Right lobe of liver (tissue), 4 donors: Measurements from ENCODE around the gene ZNF319.

Experiments
- CTCF ChIP-seq, 4 donors: fragments of 200-600 bp in 3 of 4; fragments of 450-650 bp in 1 of 4; IDR thresholded peaks; one replicate each; pipeline versions ENCODE4 v1.5.1 to v1.8.0; 2016 to 2022; ENCODE audit warnings: antibody characterized with exemption in 4 of 4, mild to moderate bottlenecking in 2 of 4
- POLR2A ChIP-seq: fragments of 450-650 bp; IDR thresholded peaks from one replicate; pipeline ENCODE4 v1.6.1; 2017; ENCODE audit warnings: antibody characterized with exemption, mild to moderate bottlenecking
- donor health status: DM: no; HTN: no; CAD: no.
- donor health status: DM: no; HTN: no; CAD: no.
- donor health status: DM: no; HTN: yes; CAD: no.

- TF ChIP-seq POLR2A (no peak), CTCF (IDR thresholded peaks at IDR 0.05) (no peak)
Measured at GRCh38 chr16:57986196-57986595, 14.3 kb downstream of the ZNF319 start.
